ENCODE data around the gene CCDC178.
A peak's percentile ranks its signal among the peaks of the same experiment; 100 is the strongest.
"Not testable (repeated sequence)": the region's sequence is repeated elsewhere in the genome, so short reads cannot be mapped to it uniquely, and the experiment has no call there.

The CCDC178 gene

DNA sequence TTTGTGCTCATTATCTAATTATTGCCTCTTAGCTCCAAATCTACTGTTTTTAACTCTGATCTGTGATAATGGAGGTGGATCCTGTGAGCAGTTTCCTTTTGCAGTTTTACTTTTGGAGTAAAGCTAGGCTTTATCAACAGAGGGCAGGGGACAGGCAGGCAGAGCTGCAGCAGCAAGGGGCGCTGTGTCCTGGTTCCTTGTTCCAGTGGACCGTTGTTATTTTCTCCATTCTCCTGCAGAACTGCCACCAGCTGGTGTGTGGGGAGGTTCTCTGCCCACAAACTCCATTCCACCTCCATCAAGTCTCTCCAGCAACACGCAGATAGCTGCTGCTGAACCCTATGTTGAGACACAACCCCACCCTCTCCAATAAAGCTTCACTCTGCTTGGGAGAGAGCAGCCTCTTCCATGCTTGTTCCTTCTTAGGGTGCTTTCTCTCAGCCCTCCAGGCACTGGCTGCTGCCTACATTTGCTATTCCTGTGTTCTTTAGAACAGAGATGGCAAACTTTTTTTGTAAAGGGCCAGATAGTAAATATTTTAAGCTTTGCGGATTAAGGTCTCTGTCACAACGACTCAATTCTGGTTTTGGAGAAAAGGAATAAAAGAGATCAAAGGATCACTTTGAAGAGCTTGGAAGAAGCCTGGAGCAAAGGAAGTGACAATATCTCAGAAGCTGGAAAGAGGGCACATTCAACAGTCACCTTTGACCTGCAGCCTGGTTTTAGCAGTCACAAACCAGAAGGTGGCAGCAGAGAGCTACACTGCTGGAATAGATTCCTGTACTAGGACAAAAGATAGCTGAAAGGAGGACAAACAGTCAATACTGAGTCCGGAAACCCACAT lies 208.8 kb downstream of the CCDC178 start:
- peak; percentile 45 for DNase-seq (ENCODE audit: low read depth)

DNA sequence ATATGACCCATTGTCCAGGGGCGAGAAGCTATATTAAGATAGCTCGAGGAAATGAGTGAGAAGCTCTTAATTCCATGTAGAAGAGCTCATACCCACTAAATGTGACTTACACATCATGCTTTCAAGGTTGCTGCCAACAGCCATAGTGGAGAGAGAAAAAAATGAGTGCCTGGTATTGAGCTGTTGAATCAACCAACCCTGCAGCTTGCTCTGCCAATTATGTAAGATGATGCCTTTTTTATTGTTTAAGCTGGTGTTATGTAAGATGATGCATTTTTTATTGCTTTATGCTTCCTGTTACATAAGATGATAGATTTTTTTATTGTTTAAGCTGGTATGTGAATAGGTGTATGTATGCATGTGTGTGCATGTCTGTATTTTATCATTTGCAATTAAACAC lies 228.2 kb downstream of the CCDC178 start:
- no peak for DNase-seq (ENCODE audit: low read depth)

GRCh38 chr18:33210575-33211189 lies 229.8 kb downstream of the CCDC178 start:
- DNase-seq (ENCODE audit: low read depth) = no peak

GRCh38 chr18:33205777-33206176 lies 234.7 kb downstream of the CCDC178 start:
- no peak for DNase-seq (ENCODE audit: low read depth)

DNA sequence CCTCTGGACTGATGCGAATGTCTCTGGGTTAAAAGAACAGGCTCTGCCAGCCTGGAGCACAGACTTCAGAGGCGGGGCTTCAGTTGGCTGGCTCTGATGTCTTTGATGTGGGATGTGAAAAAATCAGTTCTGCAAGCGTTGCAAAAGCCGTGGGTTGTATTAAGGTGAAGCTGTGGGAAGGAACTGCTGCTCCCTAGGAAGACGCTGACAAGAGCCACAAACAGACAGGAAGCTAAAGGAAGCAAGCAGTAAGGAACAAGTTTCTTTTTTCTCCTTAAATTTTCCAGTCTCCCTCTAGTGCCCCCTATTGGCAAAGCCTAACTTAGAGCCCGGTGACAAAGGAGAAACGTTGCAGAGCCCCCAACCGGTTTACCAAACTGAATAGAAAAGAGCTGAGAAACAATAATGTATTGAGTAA lies 239.0 kb downstream of the CCDC178 start:
- no peak for DNase-seq (ENCODE audit: low read depth)

GRCh38 chr18:33195795-33196194 lies 244.7 kb downstream of the CCDC178 start:
- DNase-seq (ENCODE audit: low read depth) = no peak

DNA sequence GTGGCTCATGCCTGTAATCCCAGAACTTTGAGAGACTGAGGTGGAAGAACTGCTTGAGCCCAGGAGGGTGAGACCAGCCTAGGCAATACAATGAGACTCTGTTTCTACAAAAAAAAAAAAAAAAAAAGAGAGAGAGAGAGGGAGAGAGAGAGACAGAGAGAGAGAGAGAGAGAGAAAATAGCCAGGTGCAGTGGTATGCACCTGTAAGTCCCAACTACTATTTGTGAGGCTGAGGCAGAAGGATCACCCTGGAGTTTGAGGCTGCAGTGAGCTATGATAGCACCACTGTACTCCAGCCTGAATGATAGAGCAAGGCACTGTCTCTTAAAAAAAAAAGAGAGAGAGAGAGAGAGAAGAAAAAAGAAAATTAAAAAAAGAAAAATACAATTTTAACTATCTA lies 245.7 kb downstream of the CCDC178 start:
- DNase-seq (ENCODE audit: low read depth) = no peak

- DNase-seq (ENCODE audit: low read depth) = no peak
Measured at GRCh38 chr18:33184958-33185357, 255.6 kb downstream of the CCDC178 start.

DNA sequence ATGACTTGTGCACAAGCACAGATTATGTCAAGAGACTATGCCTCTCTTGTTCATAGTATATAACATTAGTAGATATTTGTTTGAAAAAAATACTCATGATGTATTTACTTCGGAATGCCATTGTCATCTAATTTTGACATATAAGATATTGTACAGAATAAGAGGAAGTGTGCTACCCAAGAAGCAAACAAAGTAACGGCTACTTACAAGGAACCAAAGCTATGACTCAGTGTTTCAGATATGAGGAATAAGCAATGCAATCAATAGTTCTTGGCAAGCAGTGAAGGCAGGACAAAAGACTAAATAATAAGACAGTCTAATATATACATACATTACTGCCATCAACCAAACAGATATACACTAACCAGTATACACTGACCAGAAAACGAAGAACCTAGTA lies 256.3 kb downstream of the CCDC178 start:
- no peak for DNase-seq (ENCODE audit: low read depth)

DNA sequence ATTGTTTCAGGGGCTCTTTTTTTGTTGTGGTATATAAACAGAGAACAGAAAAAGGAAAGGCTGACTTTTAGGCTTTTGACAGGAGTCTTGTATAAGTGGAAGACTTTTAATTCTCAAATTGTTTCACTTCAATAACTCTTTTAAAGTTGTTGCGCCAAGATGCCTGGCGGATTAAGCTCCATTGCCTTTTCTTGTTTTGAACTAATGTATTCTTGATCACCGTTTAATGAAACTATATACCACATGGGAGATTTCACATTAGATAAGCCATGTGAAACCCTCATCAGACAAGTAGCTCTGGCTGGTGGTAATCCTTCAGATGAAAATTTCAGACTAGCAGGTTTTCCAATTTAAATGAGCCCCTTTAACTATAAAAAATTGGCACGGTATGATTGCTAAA lies 257.4 kb downstream of the CCDC178 start:
- no peak for DNase-seq (ENCODE audit: low read depth)

DNA sequence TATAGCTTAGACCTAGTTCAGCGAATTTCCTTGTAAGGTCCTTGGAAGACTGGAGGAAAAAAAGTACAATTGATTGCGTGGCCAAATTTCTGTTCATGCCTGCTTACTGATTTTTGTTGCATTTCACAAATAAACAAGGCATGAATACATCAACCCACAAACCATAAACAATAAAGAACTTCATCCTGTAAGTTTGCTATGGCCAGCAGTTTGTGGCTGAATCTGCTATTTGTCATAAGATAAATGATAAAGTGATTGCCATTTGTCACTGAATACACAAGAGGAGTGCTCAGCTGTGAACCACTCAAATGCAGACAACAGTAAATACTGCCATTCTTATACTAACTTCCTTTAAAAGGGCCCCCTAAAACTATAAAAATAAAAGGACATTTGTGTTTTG lies 259.5 kb downstream of the CCDC178 start:
- no peak for DNase-seq (ENCODE audit: low read depth)

- DNase-seq (ENCODE audit: low read depth) = no peak
Measured at GRCh38 chr18:33169218-33169617, 271.3 kb downstream of the CCDC178 start.

- DNase-seq (ENCODE audit: low read depth) = not testable (repeated sequence)
Measured at GRCh38 chr18:33164121-33164520, 276.4 kb downstream of the CCDC178 start.

- DNase-seq (ENCODE audit: low read depth) = no peak
Measured at GRCh38 chr18:33161131-33161530, 279.4 kb downstream of the CCDC178 start.

DNA sequence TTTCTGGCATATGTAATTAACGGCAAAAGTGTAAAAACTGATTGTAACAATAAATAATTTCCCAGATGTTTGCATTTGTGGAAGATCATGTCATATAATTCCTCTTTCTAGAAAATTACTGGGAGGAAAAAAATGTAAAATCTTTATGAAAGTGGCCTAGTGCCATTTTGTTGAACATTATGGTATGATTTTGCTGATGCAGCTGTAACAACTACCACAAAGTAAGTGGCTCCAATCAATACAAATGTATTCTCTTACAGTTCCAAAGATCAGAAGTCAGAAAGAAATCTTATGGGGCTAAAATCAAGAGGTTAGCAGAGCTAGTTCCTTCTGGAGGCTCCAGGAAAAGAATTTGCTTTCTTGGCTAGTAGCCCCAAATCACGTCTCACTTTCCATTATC lies 281.4 kb downstream of the CCDC178 start:
- DNase-seq (ENCODE audit: low read depth) = no peak

DNA sequence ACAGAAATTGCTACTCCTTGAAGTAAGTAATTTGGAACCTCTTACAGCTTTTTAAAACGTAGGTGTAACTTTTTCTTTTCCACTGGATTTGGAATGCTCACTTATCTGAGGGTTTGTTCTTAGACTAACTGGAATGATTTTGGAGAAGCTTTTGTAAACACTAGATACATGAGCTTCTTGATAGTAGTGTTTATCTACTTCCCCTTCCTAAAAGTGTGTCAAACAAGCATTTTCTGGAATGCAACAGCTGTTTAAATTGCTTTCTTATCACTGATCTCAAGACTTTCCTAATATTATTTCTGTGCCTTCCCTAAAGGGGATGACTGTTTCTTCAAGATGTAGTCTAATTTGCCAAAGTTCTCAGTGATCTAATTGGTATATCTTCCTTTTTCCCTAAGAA lies 282.6 kb downstream of the CCDC178 start:
- no peak for DNase-seq (ENCODE audit: low read depth)

DNA sequence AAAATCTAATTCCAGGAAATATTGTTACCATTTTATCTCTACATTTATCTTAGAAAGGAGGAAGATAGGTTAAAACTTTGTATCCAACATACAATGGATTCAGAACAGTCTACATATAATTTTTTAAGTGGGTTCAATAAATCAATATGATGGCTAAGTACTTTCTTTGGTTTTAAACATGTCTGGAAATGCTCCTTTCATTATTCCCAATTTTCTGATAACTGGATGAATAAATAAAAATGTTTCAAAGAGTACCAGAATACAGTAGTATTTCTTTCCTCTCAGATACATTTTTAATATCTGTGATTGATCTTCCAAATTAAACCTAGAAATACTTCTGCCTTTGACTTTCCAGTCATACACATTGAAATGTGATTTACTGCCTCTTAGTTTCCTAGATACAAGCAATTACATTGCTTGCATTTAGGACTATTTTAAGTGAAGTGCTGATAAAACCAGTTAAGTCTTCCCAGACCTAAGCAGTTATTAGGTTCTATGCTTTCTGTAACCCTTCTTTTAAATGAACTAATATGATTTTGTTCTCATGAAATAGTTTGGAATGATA lies 283.5 kb downstream of the CCDC178 start:
- DNase-seq (ENCODE audit: low read depth) = no peak

- no peak for DNase-seq (ENCODE audit: low read depth)
Measured at GRCh38 chr18:33154049-33154448, 286.5 kb downstream of the CCDC178 start.

- DNase-seq (ENCODE audit: low read depth) = no peak
Measured at GRCh38 chr18:33152376-33152775, 288.1 kb downstream of the CCDC178 start.

GRCh38 chr18:33147811-33148210 lies 292.7 kb downstream of the CCDC178 start:
- not testable (repeated sequence) for DNase-seq (ENCODE audit: low read depth)

- no peak for DNase-seq (ENCODE audit: low read depth)
Measured at GRCh38 chr18:33146014-33146413, 294.5 kb downstream of the CCDC178 start.

GRCh38 chr18:33135951-33136660 lies 304.4 kb downstream of the CCDC178 start:
- no peak for DNase-seq (ENCODE audit: low read depth)

- DNase-seq (ENCODE audit: low read depth) = no peak
Measured at GRCh38 chr18:33132657-33133056, 307.9 kb downstream of the CCDC178 start.

Measured in CMK (cell line).